ENCODE data around the gene SERTAD3. TPM values are rescaled to one million over a fixed set of nuclear protein-coding genes. Genes with fewer than 3 reads are reported as not detected.
"Not testable (repeated sequence)": the region's sequence is repeated elsewhere in the genome, so short reads cannot be mapped to it uniquely, and the experiment has no call there.

SERTAD3 gene
- total RNA-seq, 2 donors from 2014 or later: 5.7 to 10.2 TPM

DNA sequence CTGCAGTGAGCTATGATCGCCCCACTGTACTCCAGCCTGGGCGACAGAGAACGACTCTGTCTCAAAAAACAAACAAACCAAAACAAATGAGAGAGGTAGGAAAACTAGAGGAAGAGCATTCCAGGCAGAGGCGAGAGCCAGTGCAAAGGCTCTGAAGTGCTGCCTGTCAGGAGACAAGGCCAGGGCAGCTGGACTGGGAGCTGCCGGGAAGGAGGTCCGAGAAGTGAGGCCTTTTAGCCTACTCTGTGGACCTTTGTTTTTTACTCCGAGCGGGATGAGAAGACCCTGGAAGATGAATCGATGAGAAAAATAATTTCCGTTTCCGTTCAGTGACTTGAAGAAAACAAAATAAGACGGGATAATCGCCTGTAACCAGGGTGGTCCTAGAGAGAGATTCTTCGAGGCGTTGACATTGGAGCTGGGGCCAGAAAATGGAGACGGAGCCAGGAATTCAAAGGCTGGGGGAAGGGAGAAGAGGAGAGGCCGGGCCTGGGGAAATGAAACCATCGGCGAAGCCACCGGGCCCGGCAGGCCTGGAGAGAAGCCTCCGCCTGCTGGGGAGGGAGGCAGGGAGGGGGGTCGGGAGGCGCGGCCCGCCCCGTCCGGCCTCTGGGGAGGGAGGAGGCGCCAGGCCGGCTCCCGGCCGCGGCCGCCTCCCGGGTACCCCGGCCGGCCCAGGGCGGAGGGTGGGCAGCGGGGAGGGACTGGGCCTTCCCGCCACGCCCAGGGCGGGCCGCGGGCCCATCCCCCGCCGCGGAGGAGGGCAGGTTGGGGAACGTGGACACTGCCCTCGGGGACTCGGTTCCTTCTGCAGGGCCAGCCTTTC, 10.5 kb downstream of the SERTAD3 start:
- intact Hi-C loops (cut with DNase I): no loop called here
- DNase-seq: peak; percentile 88 to 92 (median 90)
- TF ChIP-seq, protein P1, sequence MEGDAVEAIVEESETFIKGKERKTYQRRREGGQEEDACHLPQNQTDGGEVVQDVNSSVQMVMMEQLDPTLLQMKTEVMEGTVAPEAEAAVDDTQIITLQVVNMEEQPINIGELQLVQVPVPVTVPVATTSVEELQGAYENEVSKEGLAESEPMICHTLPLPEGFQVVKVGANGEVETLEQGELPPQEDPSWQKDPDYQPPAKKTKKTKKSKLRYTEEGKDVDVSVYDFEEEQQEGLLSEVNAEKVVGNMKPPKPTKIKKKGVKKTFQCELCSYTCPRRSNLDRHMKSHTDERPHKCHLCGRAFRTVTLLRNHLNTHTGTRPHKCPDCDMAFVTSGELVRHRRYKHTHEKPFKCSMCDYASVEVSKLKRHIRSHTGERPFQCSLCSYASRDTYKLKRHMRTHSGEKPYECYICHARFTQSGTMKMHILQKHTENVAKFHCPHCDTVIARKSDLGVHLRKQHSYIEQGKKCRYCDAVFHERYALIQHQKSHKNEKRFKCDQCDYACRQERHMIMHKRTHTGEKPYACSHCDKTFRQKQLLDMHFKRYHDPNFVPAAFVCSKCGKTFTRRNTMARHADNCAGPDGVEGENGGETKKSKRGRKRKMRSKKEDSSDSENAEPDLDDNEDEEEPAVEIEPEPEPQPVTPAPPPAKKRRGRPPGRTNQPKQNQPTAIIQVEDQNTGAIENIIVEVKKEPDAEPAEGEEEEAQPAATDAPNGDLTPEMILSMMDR (IDR thresholded peaks at IDR 0.05): no peak
- TF ChIP-seq POLR2A (IDR thresholded peaks at IDR 0.05): peak; percentile 27 to 79 (median 78)

GRCh38 chr19:40432760-40433159, 11.4 kb downstream of the SERTAD3 start:
- H3K4me1 ChIP-seq: peaks cover 23% of the 10 kb centered on the region
- peak overlapping the region; percentile 72 to 93 (median 88) for H3K27ac ChIP-seq
- H3K9me3 ChIP-seq; ATAC-seq; H3K36me3 ChIP-seq (replicated peaks in 1 of 2; ENCODE audit: insufficient read depth in 1 of 2, low read depth in 2 of 2); DNase-seq; intact Hi-C loops (cut with DNase I); H3K4me3 ChIP-seq; H3K27me3 ChIP-seq: not testable (repeated sequence)
- 39 to 42% methylated on average over 7 of the region's 7 CpGs for WGBS, 2 donors

More for the DNA sequence above, 10.5 kb downstream of the SERTAD3 start:
- Histone ChIP-seq H3K9me3 (no peaks in the 10 kb centered on the region), H3K4me1 (peaks cover 23% of the 10 kb centered on the region), H3K36me3 (replicated peaks in 1 of 2; ENCODE audit: insufficient read depth in 1 of 2, low read depth in 2 of 2) (no peaks in the 10 kb centered on the region), H3K27me3 (no peaks in the 10 kb centered on the region), H3K27ac (peak overlapping the region; percentile 72 to 93 (median 88)), H3K4me3 (no peak overlapping the region)
- 0% methylated on average over 22 to 50 of the region's 50 CpGs for WGBS, 2 donors
- peak; percentile 98 for ATAC-seq

- 65 to 82% methylated on average over 3 of the region's 3 CpGs for WGBS, 2 donors
- Histone ChIP-seq H3K9me3 (no peaks in the 10 kb centered on the region), H3K4me3 (no peak overlapping the region), H3K36me3 (replicated peaks in 1 of 2; ENCODE audit: insufficient read depth in 1 of 2, low read depth in 2 of 2) (no peaks in the 10 kb centered on the region), H3K27ac (peak overlapping the region in 1 of 4 donors; percentile 93), H3K4me1 (peaks cover 23% of the 10 kb centered on the region), H3K27me3 (no peaks in the 10 kb centered on the region)
- TF ChIP-seq, protein P1 (IDR thresholded peaks at IDR 0.05): no peak
- TF ChIP-seq POLR2A (IDR thresholded peaks at IDR 0.05): no peak
- no peak for ATAC-seq
- intact Hi-C loops (cut with DNase I): no loop called here
- DNase-seq: no peak
Observed at GRCh38 chr19:40431698-40432097, 12.4 kb downstream of the SERTAD3 start.

- not testable (repeated sequence) for ATAC-seq
- WGBS, 2 donors: 95% methylated on average over 8 to 10 of the region's 10 CpGs
Observed at GRCh38 chr19:40430242-40430641, 13.9 kb downstream of the SERTAD3 start.

GRCh38 chr19:40428197-40428596, 15.9 kb downstream of the SERTAD3 start:
- H3K27me3 ChIP-seq; H3K9me3 ChIP-seq; H3K4me3 ChIP-seq; intact Hi-C loops (cut with DNase I); DNase-seq; H3K27ac ChIP-seq; ATAC-seq; H3K36me3 ChIP-seq (replicated peaks in 1 of 2; ENCODE audit: insufficient read depth in 1 of 2, low read depth in 2 of 2): not testable (repeated sequence)
- 89 to 99% methylated on average over 6 to 7 of the region's 7 CpGs for WGBS, 2 donors
- H3K4me1 ChIP-seq: peaks cover 19% of the 10 kb centered on the region

More at GRCh38 chr19:40430242-40430641, 13.9 kb downstream of the SERTAD3 start:
- DNase-seq; H3K36me3 ChIP-seq (replicated peaks in 1 of 2; ENCODE audit: insufficient read depth in 1 of 2, low read depth in 2 of 2); H3K9me3 ChIP-seq; H3K27ac ChIP-seq; intact Hi-C loops (cut with DNase I); H3K4me3 ChIP-seq; H3K27me3 ChIP-seq: not testable (repeated sequence)
- H3K4me1 ChIP-seq: peaks cover 23% of the 10 kb centered on the region

DNA sequence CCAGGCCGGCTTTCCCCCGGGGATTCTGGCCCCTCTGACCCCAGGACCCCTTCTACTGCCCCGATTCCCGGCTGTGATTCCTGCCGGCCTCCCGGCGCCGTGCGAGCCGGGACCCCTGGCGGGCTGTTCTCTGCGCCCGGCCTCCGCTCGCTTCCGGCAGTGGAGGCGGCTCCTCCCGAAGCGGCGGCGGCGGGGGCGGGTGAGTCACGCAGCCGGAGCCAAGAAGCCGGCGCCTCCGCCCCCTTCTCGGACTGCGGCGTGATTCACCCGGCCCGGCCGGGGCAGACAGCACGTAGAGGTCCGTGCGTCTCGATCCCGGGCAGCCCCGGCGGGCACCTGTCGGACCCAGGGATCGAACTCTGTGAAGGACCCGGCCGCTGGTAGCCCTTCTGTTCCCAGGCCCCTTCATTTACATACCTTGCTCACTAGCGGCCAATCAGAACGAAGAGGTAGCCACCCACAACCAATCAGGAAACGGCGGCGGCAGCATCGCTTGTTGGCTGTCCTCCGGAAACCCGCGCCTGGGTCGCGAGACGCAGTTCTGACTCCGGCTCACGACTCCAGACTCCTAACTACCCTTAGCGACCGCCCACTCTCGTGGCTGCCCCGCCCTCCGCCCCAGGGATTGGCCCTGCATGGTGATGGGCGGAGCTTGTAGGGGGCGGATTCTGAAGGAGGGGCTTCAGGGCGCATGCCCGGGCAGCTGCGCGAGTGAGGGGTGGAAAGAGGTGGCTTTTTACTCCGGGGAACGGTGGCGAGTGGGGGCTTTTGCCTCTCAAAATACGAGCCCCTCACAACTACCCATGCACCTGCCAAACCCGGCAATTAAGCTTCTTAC, 18.5 kb downstream of the SERTAD3 start, which contains the start of gene SERTAD1:
Gene SERTAD1, minus strand, starts transcription at position 543 of the 838 bp plus-strand sequence. CDS start 2,446 bp downstream, outside the sequence.
- peak within 1 kb of the TSS; percentile 97 to 100 (median 98) for H3K27ac ChIP-seq
- H3K4me3 ChIP-seq: peak within 1 kb of the TSS; percentile 59 to 66
- ATAC-seq (peak; percentile 86), DNase-seq (peak; percentile 100)
- H3K9me3 ChIP-seq: no peaks in the 10 kb centered on the region
- H3K4me1 ChIP-seq: peaks cover 16% of the 10 kb centered on the region
- intact Hi-C loops (cut with DNase I): no loop called here
- no peaks in the 10 kb centered on the region for H3K27me3 ChIP-seq
- peak; percentile 99 to 100 (median 99) for TF ChIP-seq POLR2A (IDR thresholded peaks at IDR 0.05)
- TF ChIP-seq, protein P1 (IDR thresholded peaks at IDR 0.05): peak; percentile 65 to 85 (median 82)
- H3K36me3 ChIP-seq (replicated peaks in 1 of 2; ENCODE audit: insufficient read depth in 1 of 2, low read depth in 2 of 2): no peaks in the 10 kb centered on the region
- 0 to 1% methylated on average over 28 to 75 of the region's 75 CpGs for WGBS, 2 donors

Measured in body of pancreas (tissue), 4 donors.